GM21576 (cell line): ENCODE measurements around the gene TMEM40.
"Not testable (repeated sequence)": the region's sequence is repeated elsewhere in the genome, so short reads cannot be mapped to it uniquely, and the experiment has no call there.

ENCODE experiments used
- ATAC-seq: cut with Tn5 transposase; IDR thresholded peaks from one replicate; pipeline ENCODE4 v1.9.1; 2021; ENCODE audit warnings: mild to moderate bottlenecking, moderate library complexity; ENCODE audit not compliant: unreplicated experiment

The TMEM40 gene

GRCh38 chr3:12719984-12720898, 38.8 kb downstream of the TMEM40 start:
- ATAC-seq: peak; percentile 75

- no peak for ATAC-seq
Observed at GRCh38 chr3:12719541-12719940, 39.5 kb downstream of the TMEM40 start.

- no peak for ATAC-seq
Observed at GRCh38 chr3:12716605-12717151, 42.4 kb downstream of the TMEM40 start.

GRCh38 chr3:12714278-12714677, 44.8 kb downstream of the TMEM40 start:
- no peak for ATAC-seq

- ATAC-seq: no peak
Observed at GRCh38 chr3:12710062-12710461, 49.0 kb downstream of the TMEM40 start.

- no peak for ATAC-seq
Observed at GRCh38 chr3:12709334-12709733, 49.7 kb downstream of the TMEM40 start.

- no peak for ATAC-seq
Observed at GRCh38 chr3:12708584-12709192, 50.4 kb downstream of the TMEM40 start.

GRCh38 chr3:12707449-12707848, 51.6 kb downstream of the TMEM40 start:
- no peak for ATAC-seq

- peak; percentile 89 for ATAC-seq
Observed at GRCh38 chr3:12706504-12707253, 52.4 kb downstream of the TMEM40 start.

GRCh38 chr3:12705981-12706380, 53.1 kb downstream of the TMEM40 start:
- ATAC-seq: no peak

- ATAC-seq: no peak
Observed at GRCh38 chr3:12705374-12705926, 53.6 kb downstream of the TMEM40 start.

- no peak for ATAC-seq
Observed at GRCh38 chr3:12702501-12702900, 56.6 kb downstream of the TMEM40 start.

GRCh38 chr3:12701601-12702000, 57.5 kb downstream of the TMEM40 start:
- not testable (repeated sequence) for ATAC-seq

- ATAC-seq: no peak
Observed at GRCh38 chr3:12700800-12701199, 58.3 kb downstream of the TMEM40 start.

GRCh38 chr3:12695916-12696315, 63.1 kb downstream of the TMEM40 start:
- no peak for ATAC-seq

GRCh38 chr3:12695112-12695511, 63.9 kb downstream of the TMEM40 start:
- no peak for ATAC-seq

GRCh38 chr3:12692444-12692843, 66.6 kb downstream of the TMEM40 start:
- no peak for ATAC-seq

GRCh38 chr3:12689997-12690711, 68.9 kb downstream of the TMEM40 start:
- no peak for ATAC-seq

- no peak for ATAC-seq
Observed at GRCh38 chr3:12687948-12688347, 71.1 kb downstream of the TMEM40 start.

- no peak for ATAC-seq
Observed at GRCh38 chr3:12686096-12686495, 73.0 kb downstream of the TMEM40 start.
